Activated T-helper 9 cell treated with anti-CD3 and anti-CD28 coated beads, Interleukin-2, amount 50 U/mL, for 16 hours (primary cell): Measurements from ENCODE around the gene EXT2.

Experiments used
- DNase-seq: peaks from one replicate; pipeline ENCODE4 v3.0.0-alpha.2; 2020; ENCODE audit warnings: low read depth

The EXT2 gene

DNA sequence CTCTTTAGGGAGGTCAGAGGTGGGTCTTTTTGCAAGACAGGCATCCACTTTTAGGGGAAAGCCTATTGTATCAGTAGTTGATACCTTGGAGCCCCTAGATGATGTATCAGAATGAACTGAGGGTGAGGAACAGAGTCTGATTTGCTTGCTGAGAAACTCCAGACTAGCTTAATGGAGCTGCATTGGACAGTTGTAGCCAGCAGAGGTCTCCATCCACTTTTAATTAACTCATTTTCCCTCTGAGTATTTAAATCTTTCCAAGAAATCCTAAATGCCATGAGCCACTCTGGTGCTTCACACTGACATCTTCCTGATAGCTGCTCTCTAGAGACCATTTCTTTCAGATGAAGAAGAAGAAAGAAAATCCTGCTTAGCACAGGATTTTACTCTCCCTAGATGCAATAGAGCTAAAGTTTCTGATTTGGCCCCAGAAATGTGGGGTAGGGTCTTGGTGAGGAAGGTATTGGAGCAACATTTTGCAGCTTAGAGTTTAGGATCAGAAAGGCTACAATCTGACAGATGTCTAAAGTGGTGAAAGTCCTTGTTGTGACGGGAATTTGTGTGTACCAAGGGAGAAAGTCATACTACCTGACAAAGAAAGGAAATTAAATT, 38.0 kb downstream of the EXT2 start:
- no peak for DNase-seq

DNA sequence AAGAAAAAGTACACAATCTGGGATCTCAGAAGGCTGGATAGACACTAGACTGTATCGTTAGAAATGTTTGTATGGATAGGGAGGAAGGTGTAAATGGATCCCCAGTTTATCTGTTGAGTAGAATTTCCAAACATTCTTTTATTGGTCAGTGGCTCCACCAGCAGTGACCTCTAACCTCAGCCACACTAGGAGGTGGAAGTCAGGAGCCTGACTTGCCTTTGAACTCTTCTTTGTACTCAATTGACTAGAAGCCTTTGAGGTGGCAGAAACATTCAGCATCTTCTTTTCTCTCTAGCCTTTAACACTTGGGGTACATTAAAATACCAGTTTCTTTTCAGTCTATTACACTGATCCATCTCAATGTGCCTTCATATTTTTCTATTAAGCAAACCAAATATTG, 39.1 kb downstream of the EXT2 start:
- DNase-seq: no peak

DNA sequence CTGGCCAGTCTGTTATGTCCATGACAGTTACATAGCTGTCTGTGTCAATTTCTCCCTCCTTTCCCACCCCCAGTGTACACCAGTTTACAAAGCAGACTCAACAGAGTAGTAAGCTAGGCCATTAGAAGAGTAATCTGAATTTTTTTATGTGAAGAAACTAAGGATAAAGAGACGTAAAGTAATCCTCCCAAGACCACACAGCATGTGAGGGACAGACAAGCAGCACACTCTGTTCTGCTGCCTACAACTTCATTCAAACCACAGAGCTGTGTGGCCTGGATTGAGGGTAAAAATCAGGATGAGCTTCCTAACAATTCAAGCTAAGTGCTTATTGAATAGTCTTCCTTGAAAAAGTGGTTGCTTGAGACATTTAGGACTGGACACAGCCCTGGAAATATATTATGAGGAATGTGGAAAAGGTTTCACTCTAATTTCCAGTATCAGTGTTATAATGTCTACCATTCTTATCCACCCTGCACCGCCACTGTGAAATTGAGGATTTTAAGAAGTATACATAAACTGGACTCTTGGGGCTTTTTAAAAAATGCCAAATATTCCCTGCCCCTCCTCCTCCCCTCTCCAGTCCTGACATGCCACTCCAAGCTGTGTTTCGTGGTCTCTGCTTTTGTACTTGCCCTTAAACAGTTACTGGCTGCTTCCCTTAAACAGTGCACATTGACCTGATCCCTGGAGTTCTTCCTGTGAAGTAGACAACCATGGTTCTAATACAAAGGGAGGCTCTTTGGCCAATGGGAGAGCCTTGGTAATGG, 40.9 kb downstream of the EXT2 start:
- no peak for DNase-seq

DNA sequence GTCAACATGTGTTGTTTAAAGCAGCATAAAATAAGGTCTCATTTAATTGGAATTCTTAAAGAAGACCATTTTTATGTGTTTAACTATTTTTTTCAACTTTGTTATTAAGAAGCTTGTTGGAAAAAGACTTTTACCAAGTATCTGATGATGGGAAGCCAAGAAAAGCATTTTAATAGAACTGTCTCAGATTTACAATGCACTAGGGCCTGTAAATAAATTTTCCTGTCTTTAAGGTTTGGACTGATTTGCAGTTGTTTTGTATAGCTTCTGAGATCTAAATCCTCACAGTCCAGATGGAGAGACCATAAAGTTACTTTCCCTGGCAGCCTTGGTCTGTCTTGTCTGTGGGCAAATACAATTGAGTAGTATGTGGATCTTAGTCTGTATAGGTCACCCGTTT, 41.6 kb downstream of the EXT2 start:
- no peak for DNase-seq

DNA sequence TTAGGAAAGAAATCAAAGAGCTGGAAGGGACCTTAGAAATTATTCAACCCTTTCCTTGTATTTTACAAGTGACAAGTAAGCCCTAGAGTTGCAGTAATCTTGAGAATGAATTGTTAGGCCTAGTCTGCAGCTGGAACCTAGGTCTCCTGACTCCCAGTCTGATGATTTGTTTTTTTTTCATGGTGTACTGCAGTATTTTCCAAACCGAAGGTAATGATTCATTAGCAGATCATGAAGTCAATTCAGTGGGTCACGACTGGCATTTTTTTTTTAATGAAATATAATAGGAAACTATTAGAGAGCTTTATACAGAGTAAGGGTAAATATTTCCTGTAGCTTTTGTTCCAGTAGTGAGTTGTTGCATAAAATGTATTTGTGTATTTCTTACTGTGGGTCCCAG, 42.8 kb downstream of the EXT2 start:
- DNase-seq: no peak

DNA sequence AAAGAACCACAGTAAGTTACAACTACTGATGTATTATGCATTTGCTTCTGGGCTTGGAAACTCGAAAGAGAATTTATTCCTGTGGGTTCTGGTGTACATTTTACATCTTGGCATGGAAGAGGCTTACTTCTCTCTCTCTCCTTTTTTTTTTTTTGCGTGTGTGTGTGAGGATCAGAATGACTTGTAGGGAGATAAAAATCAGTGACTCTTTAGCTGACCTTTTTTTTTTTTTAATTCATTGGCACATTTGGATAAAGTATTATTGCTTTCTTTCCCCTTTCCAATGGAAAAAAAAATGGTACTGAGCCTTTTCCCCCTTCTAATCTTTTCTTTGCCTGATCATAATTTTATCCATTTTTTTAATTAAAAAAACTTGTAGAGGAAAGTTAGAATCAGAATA, 43.5 kb downstream of the EXT2 start:
- no peak for DNase-seq

DNA sequence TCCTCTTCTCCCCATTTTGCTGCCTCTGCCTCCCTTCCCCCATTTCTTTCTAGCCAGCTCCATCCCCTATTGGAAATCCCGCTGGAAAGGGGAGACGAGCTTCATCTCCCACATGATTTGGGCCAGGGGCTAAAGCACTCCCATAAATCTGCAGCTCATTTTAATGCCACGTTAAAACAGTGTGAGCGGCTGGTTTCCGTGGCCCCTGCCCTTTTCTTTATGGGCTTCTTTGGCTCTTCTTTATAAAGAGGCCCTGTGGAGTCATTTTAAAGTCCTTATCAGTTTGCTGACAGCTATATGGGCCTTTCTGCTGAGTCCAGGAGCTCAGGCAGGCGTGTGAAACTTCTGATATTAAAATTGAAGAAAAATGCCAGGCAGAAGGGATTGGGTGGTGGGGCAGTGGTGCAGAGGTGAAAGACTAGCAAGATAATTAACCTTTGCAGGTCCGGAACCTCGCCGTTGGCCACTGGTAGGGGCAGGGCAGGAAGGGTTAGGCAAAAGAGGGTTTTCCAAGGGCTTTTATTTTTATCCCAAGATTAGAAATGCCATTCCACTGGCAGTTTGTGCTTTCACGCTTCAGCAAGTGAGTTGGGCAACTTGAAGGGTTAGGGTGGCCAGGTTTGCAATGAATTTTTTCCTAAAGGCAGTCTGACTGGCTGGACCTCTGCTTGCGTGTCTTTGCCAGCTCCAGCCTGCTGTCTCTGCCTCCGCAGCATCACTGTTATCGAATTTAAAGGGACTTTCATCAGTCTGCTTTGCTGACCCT, 44.3 kb downstream of the EXT2 start:
- no peak for DNase-seq

DNA sequence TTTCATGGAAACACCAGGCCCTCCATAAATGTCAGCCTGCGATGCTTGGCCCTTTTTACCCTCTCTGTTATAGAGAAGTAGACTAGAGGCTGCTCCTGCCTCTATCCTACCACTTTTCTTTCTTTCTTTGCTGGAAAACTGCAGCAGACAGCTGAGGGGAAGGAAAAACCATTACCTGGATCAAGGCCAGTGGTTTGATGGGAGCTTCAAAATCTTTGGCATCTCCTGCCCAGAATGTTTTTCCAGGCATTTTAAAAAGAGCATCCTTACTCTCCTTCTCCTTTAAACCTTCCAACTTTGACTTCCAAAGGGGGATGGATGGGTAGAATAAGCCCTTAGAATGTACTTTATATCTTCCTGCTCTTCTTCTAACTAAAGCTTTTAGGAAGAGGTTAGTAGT, 44.9 kb downstream of the EXT2 start:
- no peak for DNase-seq

DNA sequence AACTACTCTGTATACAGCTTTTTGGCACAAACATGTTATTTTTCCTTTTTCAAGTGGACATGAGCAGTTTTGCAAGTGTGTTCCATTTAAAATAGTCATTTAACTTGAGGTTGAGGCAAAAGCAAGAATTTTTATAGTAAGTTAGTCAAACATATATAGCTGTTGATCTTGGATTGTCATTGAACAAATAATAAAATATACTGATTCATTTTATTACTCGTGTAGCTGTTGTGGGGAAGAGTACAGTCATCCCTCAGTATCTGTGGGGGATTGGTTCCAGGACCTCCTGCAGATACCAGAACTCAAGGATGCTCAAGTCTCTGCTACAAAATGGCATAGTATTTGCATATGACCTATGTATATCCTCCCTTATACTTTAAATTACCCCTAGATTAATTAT, 45.3 kb downstream of the EXT2 start:
- DNase-seq: no peak

DNA sequence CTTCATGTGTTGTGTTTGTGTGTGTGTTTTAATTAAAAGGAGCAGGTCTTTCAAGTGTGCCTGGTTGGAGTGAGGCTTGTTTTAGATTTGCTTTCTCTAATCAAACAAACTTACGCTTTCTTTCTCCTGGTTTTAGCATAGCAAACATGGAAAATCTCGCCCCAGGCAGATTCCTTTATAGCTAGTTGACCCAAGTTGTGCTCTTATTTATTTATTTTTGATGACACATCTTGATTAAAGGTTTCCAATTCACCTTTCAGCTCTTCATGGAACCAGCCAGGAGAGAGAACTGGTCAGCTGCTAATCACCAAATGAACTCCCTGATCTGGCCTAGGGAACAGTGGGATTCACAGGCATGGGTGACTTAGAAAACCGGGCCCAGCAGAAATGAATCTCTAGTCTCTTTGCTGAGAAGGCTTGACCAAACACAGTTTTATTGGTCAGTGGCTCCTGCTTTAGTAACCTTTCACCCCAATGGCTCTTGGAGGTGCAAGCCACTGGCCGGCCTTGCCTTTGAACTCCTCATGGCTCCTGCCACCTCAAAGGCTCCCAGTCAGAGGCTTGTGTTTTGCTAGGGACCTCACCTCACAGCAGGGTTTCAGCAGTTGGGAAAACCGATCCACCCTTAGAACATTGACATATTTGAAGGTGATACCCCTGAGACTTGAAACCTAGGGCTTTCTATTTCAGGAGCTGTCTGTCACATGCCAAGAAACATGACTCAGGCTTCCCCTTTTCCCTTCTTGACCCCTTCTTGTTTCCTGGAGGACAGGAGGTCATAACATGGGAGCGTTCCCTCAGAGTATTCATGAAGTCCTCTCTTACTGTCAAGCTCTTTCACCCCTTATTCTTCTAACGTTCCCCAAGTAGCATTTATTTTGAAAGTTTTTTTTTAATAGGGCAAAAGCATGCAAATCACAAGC, 48.8 kb downstream of the EXT2 start:
- no peak for DNase-seq

DNA sequence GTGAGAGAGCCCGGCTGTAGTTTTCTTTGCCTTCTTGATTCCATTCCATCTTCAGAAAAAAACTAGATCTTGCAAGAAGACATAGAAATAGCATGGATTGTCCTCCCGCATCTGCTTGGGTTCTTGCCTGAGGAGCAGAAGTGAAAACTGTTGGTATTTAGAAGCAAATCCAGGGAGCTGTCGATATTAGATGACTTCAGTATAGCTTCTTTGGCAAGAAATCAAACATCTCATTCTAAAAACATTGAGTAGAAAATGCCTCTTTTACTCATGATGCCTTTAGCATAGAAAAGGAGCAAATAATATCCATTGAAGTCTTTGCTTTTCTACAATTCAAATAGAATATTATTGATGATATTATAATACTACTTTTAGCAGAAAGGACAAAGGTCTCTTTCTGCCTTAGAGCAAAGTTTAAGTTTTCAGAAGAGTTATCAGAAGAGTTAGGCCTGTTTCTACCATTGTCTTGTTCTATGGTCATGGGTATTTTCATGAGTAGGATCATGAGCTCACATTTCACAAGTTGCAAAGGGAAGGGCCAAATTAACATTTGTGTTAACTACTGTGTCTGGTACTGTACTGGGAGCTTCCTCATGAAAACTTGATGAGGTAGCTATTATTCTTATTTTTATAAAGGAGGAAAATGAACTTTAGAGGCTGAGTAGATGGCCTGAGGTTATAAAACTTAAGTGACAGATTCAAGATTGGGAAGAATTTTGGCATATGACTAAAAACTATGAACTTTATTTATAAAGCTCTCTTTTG, 49.7 kb downstream of the EXT2 start:
- DNase-seq: no peak

DNA sequence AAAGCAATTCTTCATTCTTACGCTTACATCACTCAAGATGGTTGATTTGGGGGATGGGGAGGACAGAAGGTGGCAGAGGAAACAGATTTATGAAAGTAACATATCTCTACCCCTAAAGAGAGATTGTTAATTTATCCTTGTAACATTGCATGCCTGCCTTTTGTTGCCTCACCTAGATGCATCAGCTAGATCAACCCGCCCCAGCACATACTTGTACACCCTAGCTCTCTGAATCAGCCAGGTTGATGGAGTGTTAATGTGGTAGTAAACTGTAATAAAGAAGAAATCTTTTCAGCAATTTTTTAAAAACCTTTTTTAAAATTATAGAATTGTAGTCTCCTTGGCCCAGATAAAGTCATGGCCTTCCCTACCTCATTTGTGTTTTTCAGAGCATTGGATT, 51.5 kb downstream of the EXT2 start:
- no peak for DNase-seq

DNA sequence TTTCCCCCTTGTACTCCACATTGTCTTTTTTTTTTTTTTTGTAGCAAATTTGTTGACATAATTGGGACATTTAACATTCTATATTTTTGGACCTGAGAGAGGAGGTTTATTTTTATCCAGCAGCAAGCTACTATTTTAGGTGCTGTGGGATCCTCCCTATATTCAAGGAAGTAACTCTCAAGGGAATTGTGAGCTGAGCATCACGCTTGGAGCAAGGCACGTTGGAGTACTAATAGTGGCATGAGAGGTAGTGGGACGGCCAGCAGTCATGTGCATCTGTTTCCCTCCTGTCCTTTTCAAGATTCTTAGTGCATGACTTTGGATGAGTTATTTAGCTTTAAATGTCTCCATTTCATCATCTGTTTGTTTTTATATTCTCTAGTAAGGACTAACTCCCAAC, 52.3 kb downstream of the EXT2 start:
- no peak for DNase-seq

DNA sequence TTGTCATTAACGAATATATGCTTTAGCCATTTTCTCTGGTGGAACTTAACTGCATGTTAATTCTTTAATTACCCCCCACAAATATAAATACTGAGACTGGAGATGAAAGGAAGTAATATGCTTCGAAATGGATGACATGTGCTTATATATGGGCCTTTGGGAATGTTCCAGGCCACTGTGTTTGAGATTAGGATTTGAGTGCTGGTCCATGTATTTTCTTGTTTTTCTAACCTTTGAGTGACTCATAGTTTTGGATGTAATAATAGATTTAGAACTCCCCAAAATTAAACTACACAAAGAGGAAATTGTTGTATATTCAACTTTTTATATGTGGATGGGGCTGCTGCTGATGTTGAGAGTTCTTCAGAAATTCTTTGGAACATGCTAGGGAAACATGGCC, 54.2 kb downstream of the EXT2 start:
- no peak for DNase-seq

DNA sequence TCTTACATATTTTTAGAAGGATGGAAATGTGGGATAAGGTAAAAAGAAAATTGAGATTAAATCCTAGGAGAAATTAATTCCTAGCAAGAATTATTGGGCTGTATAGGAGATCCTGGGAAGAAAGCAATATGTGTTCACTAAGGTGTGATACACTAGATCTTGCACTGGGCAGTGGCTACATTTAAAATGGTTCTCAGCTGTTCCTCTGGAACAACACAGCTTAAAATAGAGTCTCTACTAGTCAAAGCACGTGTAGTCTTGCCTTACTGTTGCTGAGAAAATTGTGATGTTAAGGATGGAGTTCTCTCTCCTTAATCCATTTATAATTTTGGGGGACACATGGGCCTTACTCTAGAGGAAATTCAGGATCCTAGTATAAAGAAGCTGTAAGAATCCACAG, 54.9 kb downstream of the EXT2 start:
- no peak for DNase-seq

DNA sequence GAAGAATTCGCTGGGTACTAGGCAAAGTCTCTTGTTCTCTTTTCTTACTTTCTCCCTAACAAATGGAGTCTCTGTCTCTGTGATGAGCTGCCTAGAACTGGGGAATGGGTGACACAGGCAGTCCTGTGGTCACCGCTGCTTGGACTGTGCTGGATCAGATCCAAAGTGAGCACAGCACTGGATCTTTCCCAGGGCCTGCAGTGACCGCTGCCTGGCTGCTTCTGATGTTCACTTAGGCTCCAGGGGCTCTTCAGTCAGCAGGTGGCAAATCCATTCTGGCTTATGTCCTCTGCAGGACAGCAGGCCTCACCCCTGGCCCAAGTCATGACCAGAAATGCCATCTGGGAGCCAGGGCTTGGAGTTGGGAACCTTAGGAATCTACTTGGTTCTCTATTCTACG, 61.5 kb downstream of the EXT2 start:
- no peak for DNase-seq

DNA sequence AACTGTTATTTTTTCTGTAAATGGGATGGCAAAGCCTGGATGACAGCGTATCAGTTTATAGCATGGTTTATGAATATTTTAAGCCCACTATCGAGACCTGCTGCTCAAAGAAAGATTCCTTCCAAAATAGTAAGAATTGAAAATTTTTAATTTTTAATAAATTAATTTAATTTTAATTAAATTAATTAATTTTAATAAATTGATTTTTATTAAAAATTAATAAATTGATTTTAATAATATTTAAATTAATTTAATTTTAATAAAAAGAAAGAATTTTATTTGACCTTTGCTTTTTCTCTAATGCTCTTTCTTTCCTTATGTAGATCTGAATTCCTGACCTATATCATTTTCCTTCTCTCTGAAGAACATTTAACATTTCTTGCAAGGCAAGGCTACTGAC, 62.9 kb downstream of the EXT2 start:
- DNase-seq: no peak

DNA sequence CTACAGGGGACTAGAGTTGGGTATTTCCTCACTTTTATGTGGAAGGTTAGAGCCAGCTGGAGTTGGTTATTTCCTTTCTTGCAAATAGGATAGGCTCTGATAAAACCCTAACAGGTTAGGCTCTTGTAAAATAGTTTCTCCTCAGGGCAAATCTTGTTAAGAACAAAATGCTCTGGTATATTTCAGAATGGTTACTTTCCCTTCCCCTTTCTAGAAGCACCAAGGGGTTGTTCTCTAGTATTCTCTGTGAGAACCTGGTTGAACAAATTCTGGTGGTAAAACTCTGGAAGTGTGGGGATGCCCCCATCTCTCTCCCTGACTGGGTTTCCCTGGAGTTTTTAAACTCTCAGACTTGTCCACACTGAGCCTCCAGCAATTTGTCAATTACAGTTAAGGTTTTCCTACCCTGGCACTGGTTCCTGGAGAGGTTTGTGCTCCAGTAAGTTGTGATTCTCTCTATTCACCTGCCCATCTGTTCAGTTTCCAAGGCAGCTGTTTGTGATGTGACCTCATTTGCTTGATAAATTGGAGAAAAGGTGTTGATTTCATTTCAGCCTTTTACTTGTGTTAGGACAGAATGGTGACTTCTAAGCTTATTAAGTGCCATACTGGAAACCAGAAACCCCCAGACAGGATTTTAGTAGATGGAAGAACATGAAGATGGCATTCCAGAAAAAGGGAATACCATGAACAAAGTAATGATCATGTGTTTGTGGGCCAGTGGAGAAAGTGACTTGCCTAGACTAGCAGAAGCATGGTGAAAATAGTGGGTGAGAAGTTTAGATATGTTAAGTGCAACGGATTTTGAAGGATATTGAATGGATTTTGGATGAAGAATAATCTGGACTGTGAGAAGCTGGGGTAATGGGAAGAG, 64.6 kb downstream of the EXT2 start:
- no peak for DNase-seq

DNA sequence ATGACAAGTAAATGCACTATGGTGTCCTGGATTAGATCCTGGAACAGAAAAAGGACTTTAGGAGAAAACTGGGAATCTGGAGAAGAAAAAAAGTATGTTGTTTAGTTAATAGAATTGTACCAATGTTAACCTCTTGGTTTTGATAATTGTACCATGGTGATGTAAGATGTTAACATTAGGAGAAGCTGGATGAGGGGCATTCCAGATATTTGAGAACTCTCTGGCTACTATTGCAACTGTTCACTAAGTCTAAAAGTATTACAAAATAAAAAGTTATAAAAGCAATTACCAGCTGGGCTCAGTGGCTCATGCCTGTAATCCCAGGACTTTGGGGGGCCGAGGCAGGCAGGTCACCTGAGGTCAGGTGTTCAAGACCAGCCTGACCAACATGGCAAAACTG, 66.5 kb downstream of the EXT2 start:
- no peak for DNase-seq

DNA sequence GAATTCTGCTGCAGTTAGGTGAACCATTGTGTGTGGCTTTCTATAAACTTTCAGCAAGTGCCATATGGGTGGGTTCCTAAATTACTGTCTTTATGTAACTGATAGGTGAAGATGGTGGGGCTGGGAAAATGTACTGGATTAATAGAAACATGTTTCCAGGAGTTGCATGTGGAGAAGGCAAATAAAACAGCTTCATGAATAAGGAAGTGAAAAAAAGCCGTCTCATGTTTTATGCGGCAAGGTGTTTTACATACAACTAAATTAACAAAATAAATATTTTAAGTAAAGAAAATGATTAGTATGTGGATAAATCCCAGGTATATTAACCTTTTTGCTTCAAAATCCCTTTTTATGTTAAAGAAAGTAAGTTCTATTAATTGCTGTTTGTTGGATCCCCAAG, 67.2 kb downstream of the EXT2 start:
- DNase-seq: no peak

DNA sequence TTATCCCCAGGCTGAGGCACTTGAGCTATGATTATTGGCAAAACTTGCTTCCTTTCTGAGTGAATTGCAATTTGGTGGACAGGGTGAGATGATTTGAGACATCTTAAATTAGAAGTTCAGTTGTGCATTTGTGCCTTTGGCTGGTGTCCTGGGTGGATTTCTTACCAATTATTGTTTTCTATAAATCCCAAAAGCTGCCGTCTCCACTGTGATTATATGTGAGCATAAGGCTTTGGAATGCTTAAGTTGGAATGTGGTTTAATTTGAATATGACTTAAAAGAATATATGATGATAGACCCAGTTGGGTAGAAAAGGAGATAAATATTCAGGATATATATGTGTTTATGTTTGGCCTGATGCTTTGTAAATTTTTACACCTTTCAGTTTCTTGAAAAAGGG, 70.0 kb downstream of the EXT2 start:
- no peak for DNase-seq
